Vagina (tissue), 2 donors: ENCODE measurements around the gene SHLD1. TPM values are rescaled to one million over a fixed set of nuclear protein-coding genes. Genes with fewer than 3 reads are reported as not detected.

Experiments
- DNase-seq, 2 donors: peaks; one replicate each; pipeline ENCODE4 v3.0.0-alpha.2; 2017; ENCODE audit errors: extremely low spot score in 2 of 2
- H3K27ac ChIP-seq: fragments of 200-600 bp; sonication (generic); one replicate; pipeline ENCODE4 v1.5.1; 2019
- H3K27me3 ChIP-seq: fragments of 200-600 bp; sonication (generic); one replicate; pipeline ENCODE4 v1.5.1; 2019
- H3K36me3 ChIP-seq, 2 donors: fragments of 200-600 bp; sonication (generic); one replicate each; pipeline ENCODE4 v1.5.1; 2017 to 2019
- H3K4me1 ChIP-seq: fragments of 200-600 bp; sonication (generic); one replicate; pipeline ENCODE4 v1.5.1; 2019
- H3K4me3 ChIP-seq, 2 donors: fragments of 200-600 bp; sonication (generic); 1 replicate in 1 of 2; 2 replicates in 1 of 2; pipeline ENCODE4 v1.5.1; 2016 to 2019
- H3K9me3 ChIP-seq: fragments of 200-600 bp; sonication (generic); one replicate; pipeline ENCODE4 v1.5.1; 2019
- CTCF ChIP-seq, 3 experiments: fragments of 450-650 bp in 2 of 3; fragments of 200-600 bp in 1 of 3; sonication (generic) in 1 of 3; IDR thresholded peaks; one replicate each; pipeline ENCODE4 v1.5.1; 2017 to 2019; ENCODE audit warnings: antibody characterized with exemption in 3 of 3, mild to moderate bottlenecking in 2 of 3, moderate library complexity in 2 of 3
- POLR2A ChIP-seq, 2 donors: fragments of 450-650 bp; IDR thresholded peaks; one replicate each; pipeline ENCODE4 v1.6.1; 2017; ENCODE audit warnings: antibody characterized with exemption in 2 of 2, mild to moderate bottlenecking in 2 of 2, moderate library complexity in 2 of 2
- POLR2AphosphoS5 ChIP-seq, 2 donors: sonication (generic); formaldehyde crosslinking; IDR thresholded peaks; one replicate each; pipeline ENCODE4 v1.9.0; 2017; ENCODE audit warnings: antibody characterized with exemption in 2 of 2, mild to moderate bottlenecking in 2 of 2, low read depth in 1 of 2; ENCODE audit not compliant: insufficient read depth in 1 of 2
- intact Hi-C: fragments of 100-400 bp; cut with DNase I; formaldehyde crosslinking; loops from one replicate; pipeline ENCODE4 v1.15.1; 2023
- total RNA-seq: library from RNA; depleted of rRNA; stranded (reverse); fragments of >200 nt; gene quantifications from one replicate; pipeline ENCODE4 v1.2.3, GENCODE V29; 2016

The SHLD1 gene
- total RNA-seq, 1 donor from 2014 or later: 0.98 TPM

DNA sequence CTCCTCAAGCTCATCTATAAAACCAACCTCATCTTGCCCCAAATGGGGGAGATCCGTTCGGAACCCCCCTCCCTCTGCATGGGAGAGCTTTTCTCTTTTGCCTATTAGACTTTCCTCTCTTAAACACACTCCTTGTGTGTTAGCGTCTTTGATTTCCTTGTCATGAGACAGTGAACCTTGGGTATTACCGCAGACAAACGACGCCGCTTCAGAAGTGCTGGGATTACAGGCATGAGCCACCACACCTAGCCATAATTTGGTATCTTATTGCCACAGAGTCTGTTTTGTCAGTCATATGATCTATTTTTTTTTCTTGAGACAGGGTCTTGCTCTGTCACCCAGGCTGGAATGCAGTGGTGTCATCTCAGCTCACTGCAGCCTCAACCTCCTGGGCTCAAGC is 3.6 kb downstream of the SHLD1 start:
- peaks cover 0 to 5% of the 10 kb centered on the region in 2 donors for H3K36me3 ChIP-seq
- H3K9me3 ChIP-seq: no peaks in the 10 kb centered on the region
- DNase-seq: no peak
- TF ChIP-seq CTCF (IDR thresholded peaks at IDR 0.05): no peak
- TF ChIP-seq POLR2A (IDR thresholded peaks at IDR 0.05): no peak
- no peak for TF ChIP-seq POLR2AphosphoS5 (IDR thresholded peaks at IDR 0.05; ENCODE audit: insufficient read depth in 1 of 2, low read depth in 1 of 2)
- H3K4me3 ChIP-seq: no peak overlapping the region
- peaks cover 10% of the 10 kb centered on the region for H3K4me1 ChIP-seq
- no peaks in the 10 kb centered on the region for H3K27me3 ChIP-seq
- intact Hi-C loops: no loop called here
- H3K27ac ChIP-seq: no peak overlapping the region

DNA sequence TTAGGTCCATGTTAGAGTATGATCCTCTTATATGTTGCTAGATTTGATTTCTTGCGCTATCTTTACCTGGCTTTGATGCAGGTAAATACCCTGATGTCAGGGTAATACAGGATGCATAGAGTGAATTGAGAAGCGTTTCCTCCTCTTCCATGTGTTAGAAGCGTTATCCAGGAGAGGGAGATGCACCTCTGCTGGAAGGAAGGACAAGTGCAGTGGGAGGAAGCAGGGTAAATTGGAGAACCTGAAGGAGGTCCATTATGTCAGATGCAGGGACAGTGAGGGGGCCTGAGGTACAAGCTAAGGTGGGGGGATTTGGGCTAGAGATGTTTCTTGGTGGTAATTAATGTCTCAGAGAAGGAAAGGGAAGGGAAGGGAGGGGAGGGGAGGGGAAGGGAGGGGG is 7.7 kb downstream of the SHLD1 start:
- Histone ChIP-seq H3K4me1 (no peaks in the 10 kb centered on the region), H3K36me3 (peaks cover 0 to 6% of the 10 kb centered on the region in 2 donors), H3K27ac (no peak overlapping the region), H3K4me3 (no peak overlapping the region), H3K27me3 (no peaks in the 10 kb centered on the region), H3K9me3 (no peaks in the 10 kb centered on the region)
- no peak for DNase-seq
- intact Hi-C loops: no loop called here
- no peak for TF ChIP-seq CTCF (IDR thresholded peaks at IDR 0.05)
- TF ChIP-seq POLR2AphosphoS5 (IDR thresholded peaks at IDR 0.05; ENCODE audit: insufficient read depth in 1 of 2, low read depth in 1 of 2): no peak
- no peak for TF ChIP-seq POLR2A (IDR thresholded peaks at IDR 0.05)

- intact Hi-C loops: no loop called here
These were observed 16.0 kb downstream of the SHLD1 start for GRCh38 chr20:5766085-5766764.

GRCh38 chr20:5767493-5768098 is 17.4 kb downstream of the SHLD1 start:
- H3K4me3 ChIP-seq: no peak overlapping the region
- intact Hi-C loops: no loop called here
- H3K27ac ChIP-seq: no peak overlapping the region
- no peaks in the 10 kb centered on the region for H3K4me1 ChIP-seq
- H3K9me3 ChIP-seq: no peaks in the 10 kb centered on the region
- no peaks in the 10 kb centered on the region for H3K36me3 ChIP-seq
- no peaks in the 10 kb centered on the region for H3K27me3 ChIP-seq
- TF ChIP-seq POLR2A (IDR thresholded peaks at IDR 0.05): no peak
- TF ChIP-seq CTCF (IDR thresholded peaks at IDR 0.05): no peak
- no peak for TF ChIP-seq POLR2AphosphoS5 (IDR thresholded peaks at IDR 0.05; ENCODE audit: insufficient read depth in 1 of 2, low read depth in 1 of 2)
- DNase-seq: no peak

More at GRCh38 chr20:5766085-5766764, 16.0 kb downstream of the SHLD1 start:
- TF ChIP-seq POLR2A (IDR thresholded peaks at IDR 0.05): no peak
- TF ChIP-seq CTCF (IDR thresholded peaks at IDR 0.05): no peak
- no peak for TF ChIP-seq POLR2AphosphoS5 (IDR thresholded peaks at IDR 0.05; ENCODE audit: insufficient read depth in 1 of 2, low read depth in 1 of 2)
- Histone ChIP-seq H3K36me3 (no peaks in the 10 kb centered on the region), H3K4me1 (no peaks in the 10 kb centered on the region), H3K9me3 (no peaks in the 10 kb centered on the region), H3K4me3 (no peak overlapping the region), H3K27ac (no peak overlapping the region), H3K27me3 (no peaks in the 10 kb centered on the region)
- DNase-seq: no peak
